CD14-positive monocyte (primary cell): Measurements from ENCODE around the gene CPED1. TPM values are rescaled to one million over a fixed set of nuclear protein-coding genes. Genes with fewer than 3 reads are reported as not detected.

Experiments used
- DNase-seq, 3 donors: peaks; one replicate each; pipeline ENCODE4 v3.0.0-alpha.2; 2011 to 2022
- H2AFZ ChIP-seq: 2 replicates; pipeline ENCODE4 v1.6.0; 2012; ENCODE audit warnings: mild to moderate bottlenecking, low read depth, low read length, inconsistent platforms; ENCODE audit not compliant: insufficient read depth, poor library complexity, severe bottlenecking
- H3K27ac ChIP-seq, 2 donors: 1 replicate in 1 of 2; 2 replicates in 1 of 2; pipeline ENCODE4 v1.5.1; 2012 to 2013; ENCODE audit warnings: low read length in 2 of 2, control low read depth in 1 of 2, inconsistent platforms in 1 of 2, low read depth in 1 of 2, mild to moderate bottlenecking in 1 of 2
- H3K27me3 ChIP-seq, 2 donors: one replicate each; pipeline versions ENCODE4 v1.6.0 to v1.6.1; 2011 to 2013; ENCODE audit warnings: low read length in 2 of 2; ENCODE audit not compliant: control insufficient read depth in 2 of 2, insufficient read depth in 2 of 2
- H3K36me3 ChIP-seq, 2 donors: replicated peaks in 1 of 2; 1 replicate in 1 of 2; 2 replicates in 1 of 2; pipeline versions ENCODE4 v1.5.1 to v1.6.1; 2012 to 2013; ENCODE audit warnings: low read length in 2 of 2, control low read depth in 1 of 2, inconsistent platforms in 1 of 2, mild to moderate bottlenecking in 1 of 2; ENCODE audit not compliant: insufficient read depth in 2 of 2, control insufficient read depth in 1 of 2
- H3K4me1 ChIP-seq, 2 donors: 1 replicate in 1 of 2; 2 replicates in 1 of 2; pipeline versions ENCODE4 v1.5.1 to v1.6.1; 2012 to 2013; ENCODE audit warnings: low read length in 2 of 2, control low read depth in 1 of 2, inconsistent platforms in 1 of 2, mild to moderate bottlenecking in 1 of 2, moderate library complexity in 1 of 2; ENCODE audit not compliant: insufficient read depth in 2 of 2, control insufficient read depth in 1 of 2
- H3K4me2 ChIP-seq: replicated peaks from 2 replicates; pipeline ENCODE3; 2012; ENCODE audit warnings: low read length, moderate library complexity, mild to moderate bottlenecking; ENCODE audit not compliant: poor library complexity, severe bottlenecking; ENCODE audit errors: extremely low read depth
- H3K4me3 ChIP-seq, 3 experiments: fragments of 200-600 bp in 1 of 3; sonication (generic) in 1 of 3; replicated peaks in 1 of 3; 1 replicate in 2 of 3; 2 replicates in 1 of 3; pipeline ENCODE4 v1.5.1; 2011 to 2013; ENCODE audit warnings: low read length in 3 of 3, mild to moderate bottlenecking in 3 of 3, control low read depth in 2 of 3, low read depth in 2 of 3, inconsistent platforms in 1 of 3, moderate library complexity in 1 of 3
- H3K79me2 ChIP-seq: 2 replicates; pipeline ENCODE4 v1.6.0; 2012; ENCODE audit warnings: mild to moderate bottlenecking, control low read depth, inconsistent platforms, low read length, moderate library complexity; ENCODE audit not compliant: insufficient read depth
- H3K9ac ChIP-seq: 2 replicates; pipeline ENCODE4 v1.6.0; 2017; ENCODE audit warnings: low read length, mild to moderate bottlenecking; ENCODE audit not compliant: insufficient read depth, poor library complexity, severe bottlenecking
- H3K9me3 ChIP-seq, 2 donors: replicated peaks in 1 of 2; 1 replicate in 1 of 2; 2 replicates in 1 of 2; pipeline versions ENCODE4 v1.5.1 to v1.6.1; 2012 to 2013; ENCODE audit warnings: low read length in 2 of 2, control low read depth in 1 of 2; ENCODE audit not compliant: control insufficient read depth in 1 of 2, insufficient read depth in 1 of 2
- H4K20me1 ChIP-seq: 2 replicates; pipeline ENCODE4 v1.6.0; 2012; ENCODE audit warnings: mild to moderate bottlenecking, low read length, control low read depth, moderate library complexity; ENCODE audit not compliant: insufficient read depth
- H3K27ac Mint-ChIP-seq, 7 donors: one replicate each; pipeline ENCODE4 v1.8.0; 2020; ENCODE audit warnings: mild to moderate bottlenecking in 7 of 7, mixed read lengths in 7 of 7, moderate library complexity in 6 of 7, inconsistent platforms in 2 of 7
- H3K27me3 Mint-ChIP-seq, 3 donors: one replicate each; pipeline ENCODE4 v1.8.0; 2021 to 2022; ENCODE audit warnings: low read depth in 3 of 3, mild to moderate bottlenecking in 3 of 3, mixed read lengths in 3 of 3, moderate library complexity in 3 of 3, inconsistent platforms in 1 of 3
- H3K36me3 Mint-ChIP-seq, 2 donors: one replicate each; pipeline ENCODE4 v1.8.0; 2020; ENCODE audit warnings: mixed read lengths in 2 of 2, inconsistent platforms in 1 of 2, mild to moderate bottlenecking in 1 of 2
- H3K4me1 Mint-ChIP-seq: one replicate; pipeline ENCODE4 v1.8.0; 2020; ENCODE audit warnings: mild to moderate bottlenecking, mixed read lengths
- H3K4me3 Mint-ChIP-seq, 2 donors: one replicate each; pipeline ENCODE4 v1.8.0; 2020; ENCODE audit warnings: mild to moderate bottlenecking in 2 of 2, mixed read lengths in 2 of 2, moderate library complexity in 1 of 2
- H3K9me3 Mint-ChIP-seq, 7 donors: one replicate each; pipeline ENCODE4 v1.8.0; 2020 to 2022; ENCODE audit warnings: mixed read lengths in 7 of 7, mild to moderate bottlenecking in 6 of 7, moderate library complexity in 6 of 7, inconsistent platforms in 2 of 7
- CTCF ChIP-seq: fragments of 200-600 bp; IDR thresholded peaks from one replicate; pipeline ENCODE4 v1.8.0; 2022; ENCODE audit warnings: antibody characterized with exemption, mild to moderate bottlenecking
- WGBS: methylation state at CpG from one replicate; pipeline ENCODE4 v1.1.5; 2013; ENCODE audit warnings: missing lambda C conversion rate; ENCODE audit not compliant: insufficient coverage; 5-methylcytosine and 5-hydroxymethylcytosine counted together
- intact Hi-C, 2 donors: fragments of 100-400 bp; cut with micrococcal nuclease; formaldehyde crosslinking; loops; one replicate each; pipeline versions ENCODE4 v1.15.0 to v1.15.1; 2023
- polyA plus RNA-seq, 3 donors: library from polyadenylated mRNA; depleted of rRNA in 1 of 3; unstranded in 2 of 3; stranded (reverse) in 1 of 3; fragments of 300-500 nt in 2 of 3; fragments of >200 nt in 1 of 3; fragmentation: Illumina TruSeq in 2 of 3; gene quantifications; 1 replicate in 2 of 3; 2 replicates in 1 of 3; pipeline ENCODE4 v1.2.3, GENCODE V29; 2012 to 2021

Gene CPED1
- polyA plus RNA-seq, 3 donors: 9.8 to 30.0 (median 20.4) TPM

GRCh38 chr7:121026577-121027111 is 38.1 kb downstream of the CPED1 start:
- Histone ChIP-seq H3K27me3 (no peaks in the 10 kb centered on the region), H3K36me3 (no peaks in the 10 kb centered on the region), H3K9me3 (no peaks in the 10 kb centered on the region), H4K20me1 (no peaks in the 10 kb centered on the region), H3K9ac (no peak overlapping the region), H3K4me3 (no peak overlapping the region), H3K4me2 (no peak overlapping the region), H3K79me2 (peaks cover 4% of the 10 kb centered on the region), H2AFZ (no peak overlapping the region), H3K4me1 (peaks cover 26 to 43% of the 10 kb centered on the region in 2 donors), H3K27ac (no peak overlapping the region)
- intact Hi-C loops: no loop called here
- TF ChIP-seq CTCF: no peak
- Mint-ChIP-seq H3K36me3 (no peaks in the 10 kb centered on the region), H3K4me1 (peaks cover 44% of the 10 kb centered on the region), H3K27ac (no peak overlapping the region), H3K9me3 (no peaks in the 10 kb centered on the region), H3K4me3 (no peak overlapping the region), H3K27me3 (peaks cover 0 to 1% (median 0%) of the 10 kb centered on the region in 3 donors)
- no peak for DNase-seq
- no CpG with 5 or more reads among the region's 3 CpGs for WGBS

GRCh38 chr7:121027761-121028669 is 39.5 kb downstream of the CPED1 start:
- Mint-ChIP-seq H3K9me3 (no peaks in the 10 kb centered on the region), H3K27ac (peak overlapping the region in 1 of 7 donors; percentile 15), H3K27me3 (peaks cover 0 to 1% (median 0%) of the 10 kb centered on the region in 3 donors), H3K4me1 (peaks cover 38% of the 10 kb centered on the region), H3K4me3 (no peak overlapping the region), H3K36me3 (no peaks in the 10 kb centered on the region)
- Histone ChIP-seq H3K9me3 (no peaks in the 10 kb centered on the region), H3K27ac (no peak overlapping the region), H3K36me3 (no peaks in the 10 kb centered on the region), H3K4me2 (no peak overlapping the region), H3K27me3 (no peaks in the 10 kb centered on the region), H3K9ac (no peak overlapping the region), H3K4me1 (peaks cover 20 to 34% of the 10 kb centered on the region in 2 donors), H3K4me3 (no peak overlapping the region), H3K79me2 (no peaks in the 10 kb centered on the region), H2AFZ (no peak overlapping the region), H4K20me1 (no peaks in the 10 kb centered on the region)
- no peak for TF ChIP-seq CTCF
- DNase-seq: no peak
- 100% methylated on average over 1 of the region's 10 CpGs for WGBS
- intact Hi-C loops: no loop called here
